PFSK-1 (cell line): Measurements from ENCODE around the gene HCFC1.

ENCODE experiments used
- POLR2AphosphoS5 ChIP-seq: IDR thresholded peaks from 2 replicates; pipeline ENCODE4 v1.6.1; 2012; ENCODE audit warnings: low read depth, mild to moderate bottlenecking, control low read depth, low read length, moderate library complexity
- SIN3A ChIP-seq: IDR thresholded peaks from 2 replicates; pipeline ENCODE4 v1.6.1; 2012; ENCODE audit warnings: mild to moderate bottlenecking, low read length, moderate library complexity, borderline replicate concordance; ENCODE audit not compliant: insufficient read depth

DNA sequence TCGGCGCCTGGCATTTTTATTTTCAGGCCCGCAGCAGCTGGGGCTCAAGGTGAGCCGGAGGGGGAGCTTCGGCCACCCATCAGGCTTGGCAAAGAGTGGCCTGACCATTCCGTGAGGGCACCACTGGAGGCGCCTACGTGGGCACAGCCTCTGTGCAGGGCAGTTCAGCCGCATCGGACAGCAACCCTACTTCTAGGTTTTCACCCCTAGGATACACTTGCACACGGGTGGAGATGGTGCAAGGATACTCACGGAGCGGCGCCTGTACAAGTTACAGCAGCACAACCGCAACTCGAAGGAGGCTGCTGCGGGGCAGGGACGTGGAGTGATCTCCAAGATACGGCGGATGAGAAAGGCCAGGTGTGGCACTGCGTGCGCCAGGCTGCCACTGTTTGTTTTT is 10.8 kb downstream of the HCFC1 start:
- no peak for TF ChIP-seq SIN3A
- no peak for TF ChIP-seq POLR2AphosphoS5
